Astrocyte of the hippocampus (primary cell): ENCODE results near the gene CEP192.
"Not testable (repeated sequence)": the region's sequence is repeated elsewhere in the genome, so short reads cannot be mapped to it uniquely, and the experiment has no call there.

Experiments used
- DNase-seq: peaks from one replicate; pipeline ENCODE4 v3.0.0; 2011; ENCODE audit warnings: low read depth, low spot score

The CEP192 gene

DNA sequence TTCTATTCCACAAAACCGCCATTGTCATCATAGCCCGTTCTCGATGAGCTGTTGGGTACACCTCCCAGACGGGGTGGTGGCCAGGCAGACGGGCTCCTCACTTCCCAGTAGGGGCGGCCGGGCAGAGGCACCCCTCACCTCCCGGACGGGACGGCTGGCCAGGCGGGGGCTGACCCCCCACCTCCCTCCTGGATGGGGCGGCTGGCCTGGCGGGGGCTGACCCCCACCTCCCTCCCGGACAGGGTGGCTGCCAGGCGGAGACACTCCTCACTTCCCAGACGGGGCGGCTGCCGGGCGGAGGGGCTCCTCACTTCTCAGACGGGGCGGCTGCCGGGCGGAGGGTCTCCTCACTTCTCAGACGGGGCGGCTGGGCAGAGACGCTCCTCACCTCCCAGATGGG, 106.9 kb downstream of the CEP192 start:
- DNase-seq, result not testable (repeated sequence)

DNA sequence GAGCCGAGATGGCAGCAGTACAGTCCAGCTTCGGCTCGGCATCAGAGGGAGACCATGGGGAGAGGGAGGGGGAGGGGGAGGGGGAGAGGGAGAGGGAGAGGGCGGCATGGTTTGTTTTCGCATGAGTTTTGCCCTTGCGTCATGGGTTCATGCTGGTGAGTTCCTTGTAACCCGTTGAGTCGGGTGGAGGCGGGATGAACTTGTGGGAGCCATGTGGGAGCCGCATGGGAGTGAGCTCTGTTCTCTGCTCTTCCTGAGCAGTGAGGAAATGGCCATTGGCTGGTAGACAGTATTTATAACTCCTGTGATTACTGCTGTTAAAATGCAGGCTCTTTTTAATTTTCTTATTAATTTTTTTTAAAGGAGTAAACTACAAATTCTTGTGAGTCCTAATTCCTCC, 108.0 kb downstream of the CEP192 start:
- no peak for DNase-seq

DNA sequence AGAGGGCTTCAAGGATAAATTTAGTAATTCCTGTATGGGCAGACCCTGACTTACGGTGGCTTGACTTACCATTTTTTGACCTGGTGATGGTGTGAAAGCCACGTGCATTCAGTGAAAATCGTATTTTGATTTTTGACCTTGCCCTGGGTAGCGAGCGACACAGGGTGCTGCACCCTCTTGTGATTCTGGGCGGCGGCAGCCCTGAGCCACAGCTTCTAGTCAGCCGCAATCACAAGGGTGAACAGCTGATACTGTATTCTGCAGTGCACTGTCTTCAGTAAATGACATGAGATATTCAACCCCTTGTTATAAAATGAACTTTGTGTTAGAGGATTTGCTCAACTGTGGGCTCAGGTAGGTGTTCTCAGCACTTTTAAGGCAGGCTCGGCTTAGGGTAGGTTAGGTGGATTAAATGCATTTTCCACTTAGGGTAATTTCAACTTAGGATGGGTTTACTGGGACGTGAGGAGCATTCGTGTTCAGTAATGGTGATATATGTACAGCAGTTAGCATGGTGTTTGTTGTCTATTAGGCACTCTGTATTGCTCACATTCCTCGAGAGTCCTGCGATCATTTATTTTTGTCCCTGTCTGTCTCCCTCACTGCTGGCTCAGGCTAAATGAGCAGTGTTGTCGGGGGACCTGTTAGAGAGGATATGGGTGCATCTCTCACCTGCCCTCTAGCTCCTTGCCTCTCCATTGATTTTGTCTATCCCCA, 109.9 kb downstream of the CEP192 start:
- no peak for DNase-seq

DNA sequence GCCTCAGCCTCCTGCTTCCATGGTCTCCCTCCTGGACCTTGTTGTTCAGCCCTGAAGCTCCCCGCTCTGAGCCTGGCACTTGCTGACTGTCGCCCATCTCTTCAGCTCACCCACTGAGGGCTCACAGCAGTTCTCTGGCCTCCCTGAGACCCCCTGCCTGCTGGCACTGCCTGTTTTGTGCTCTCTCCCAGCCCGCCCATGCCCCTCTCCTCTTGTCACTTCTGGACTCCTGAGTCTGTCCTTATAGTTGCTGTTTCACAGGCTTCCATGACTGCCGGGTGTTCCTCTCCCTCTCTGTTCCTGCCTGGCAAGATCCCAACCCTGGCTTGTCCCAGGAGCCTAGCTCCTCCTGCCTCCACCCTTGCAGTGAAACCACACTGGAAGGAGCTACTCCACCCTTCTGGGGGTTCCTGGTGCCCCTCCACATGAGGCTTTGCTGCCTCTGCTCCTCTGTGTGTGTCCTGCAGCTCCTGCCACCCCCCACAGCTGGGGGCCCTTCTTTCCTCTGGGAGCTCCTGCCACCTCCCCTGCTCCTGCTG, 110.6 kb downstream of the CEP192 start:
- no peak for DNase-seq

DNA sequence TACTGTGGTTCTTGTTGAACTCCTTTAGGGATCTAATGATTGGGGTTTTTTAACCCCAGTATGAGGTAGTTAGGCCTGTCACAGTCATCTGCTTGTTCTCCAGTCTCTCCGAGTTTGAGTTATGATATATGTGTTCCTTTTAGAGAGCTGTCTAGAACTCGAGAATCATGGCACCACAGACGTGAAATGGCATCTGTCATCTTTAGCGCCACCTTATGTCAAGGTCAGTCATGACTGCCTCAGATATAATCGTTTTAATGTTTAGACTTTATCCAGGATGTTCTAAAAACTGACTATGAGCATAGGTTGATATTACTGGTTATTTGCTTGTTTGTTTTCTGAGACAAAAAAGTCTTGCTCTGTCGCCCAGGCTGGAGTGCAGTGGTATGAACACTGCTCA, 112.2 kb downstream of the CEP192 start:
- no peak for DNase-seq

DNA sequence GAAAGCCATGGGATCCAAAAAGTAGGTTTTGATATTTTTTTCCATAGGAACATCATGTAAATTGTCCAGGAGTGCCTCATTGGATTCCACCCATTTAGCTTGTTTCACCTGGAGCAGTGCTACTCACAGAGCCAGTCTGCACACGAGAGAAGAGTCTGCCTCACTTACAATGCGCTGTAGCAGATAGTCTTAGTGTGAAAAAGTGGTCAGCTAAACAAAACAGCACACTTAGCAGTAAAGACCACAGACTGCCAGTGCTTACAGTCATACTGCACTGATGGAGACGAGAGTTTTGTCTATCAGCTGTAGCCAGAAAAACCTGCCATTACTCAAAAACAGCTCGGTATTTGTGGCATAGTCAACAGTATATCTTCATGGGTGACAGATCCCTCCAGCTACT, 113.9 kb downstream of the CEP192 start:
- DNase-seq, result no peak

DNA sequence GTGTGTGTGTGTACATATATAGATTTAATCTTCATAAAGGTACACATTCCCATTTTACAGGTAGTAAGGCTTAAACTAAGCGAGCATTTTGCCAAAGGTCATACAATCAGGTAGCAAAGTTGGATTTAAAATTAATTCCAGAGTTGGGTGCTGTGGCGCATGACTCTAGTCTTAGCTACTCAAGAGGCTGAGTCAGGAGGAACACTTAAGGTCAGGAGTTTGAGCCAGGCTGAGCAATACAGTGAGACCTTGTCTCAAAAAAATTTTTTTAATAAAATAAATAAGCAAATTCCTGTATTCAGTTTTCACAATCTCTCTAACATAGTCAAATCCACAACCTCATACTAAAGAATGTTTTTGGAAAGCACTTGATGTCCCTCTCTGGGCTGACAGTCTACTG, 115.9 kb downstream of the CEP192 start:
- no peak for DNase-seq

DNA sequence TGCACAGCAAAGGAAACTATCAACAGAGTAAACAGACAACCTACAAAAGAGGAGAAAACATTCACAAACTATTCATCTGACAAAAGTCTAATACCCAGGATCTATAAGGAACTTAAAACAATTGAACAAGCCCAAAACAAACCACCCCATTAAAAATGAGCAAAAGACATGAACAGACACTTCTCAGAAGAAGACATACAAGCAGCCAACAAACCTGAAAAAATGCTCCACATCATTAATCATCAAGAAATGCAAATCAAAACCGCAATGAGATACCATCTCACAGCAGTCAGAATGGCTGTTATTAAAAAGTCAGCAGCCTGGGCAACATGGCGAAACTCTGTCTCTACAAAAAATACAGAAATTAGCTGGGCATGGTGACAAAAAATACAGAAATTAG, 117.2 kb downstream of the CEP192 start:
- DNase-seq, result no peak

DNA sequence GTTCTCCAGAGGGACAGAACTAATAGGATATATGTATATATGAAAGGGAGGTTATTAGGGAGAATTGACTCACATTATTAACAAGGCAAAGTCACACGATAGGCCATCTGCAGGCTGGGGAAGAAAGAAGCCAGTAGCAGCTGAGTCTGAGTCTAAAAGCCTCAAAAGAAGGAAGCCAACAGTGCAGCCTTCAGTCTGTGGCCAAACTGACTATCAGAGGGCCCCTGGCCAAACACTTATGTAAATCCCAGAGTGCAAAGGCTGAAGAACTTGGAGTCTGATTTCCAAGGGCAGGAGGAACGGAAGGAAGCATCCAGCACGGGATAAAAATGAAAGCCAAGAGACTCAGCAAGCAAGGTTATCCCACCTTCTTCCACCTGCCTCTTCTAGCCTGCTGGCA, 119.4 kb downstream of the CEP192 start:
- no peak for DNase-seq

DNA sequence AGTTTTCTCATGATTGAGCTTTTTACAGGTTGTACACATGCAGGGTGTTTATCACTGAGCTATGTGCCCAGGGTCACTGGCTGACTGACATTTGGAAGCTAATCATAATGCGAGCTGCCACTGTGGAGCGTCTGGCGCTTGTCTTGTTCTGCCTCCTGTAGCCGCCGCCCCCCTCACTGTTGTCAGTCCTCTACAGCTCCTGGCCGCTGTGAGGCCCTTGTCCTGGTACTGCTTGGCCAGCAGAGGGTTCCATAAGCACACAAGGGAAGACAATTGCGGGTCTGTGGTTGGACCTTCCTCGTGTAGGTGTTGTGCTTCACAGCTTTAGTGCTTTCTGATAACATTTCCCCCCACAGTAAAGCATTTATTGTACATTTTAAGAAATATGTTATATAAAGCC, 121.8 kb downstream of the CEP192 start:
- DNase-seq, result peak; percentile 87

DNA sequence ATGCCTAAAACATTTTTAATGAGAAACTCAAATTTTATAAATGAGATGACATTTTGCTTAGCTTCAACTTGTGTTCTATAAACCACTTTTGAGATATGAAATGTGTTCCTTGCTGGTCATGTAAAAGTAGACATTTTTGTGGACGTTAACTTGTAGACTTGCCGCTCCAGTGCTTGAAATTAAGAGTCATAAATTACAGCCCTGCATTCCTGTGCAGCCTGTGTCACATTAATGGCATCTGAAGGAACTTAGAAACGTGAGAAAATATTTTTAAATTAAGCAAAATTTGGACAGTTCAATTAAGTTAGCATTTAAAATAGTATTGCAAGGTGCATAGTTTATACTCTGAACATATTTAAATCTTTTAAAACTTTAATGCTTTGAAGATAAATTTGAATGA, 129.1 kb downstream of the CEP192 start:
- DNase-seq, result peak; percentile 70

DNA sequence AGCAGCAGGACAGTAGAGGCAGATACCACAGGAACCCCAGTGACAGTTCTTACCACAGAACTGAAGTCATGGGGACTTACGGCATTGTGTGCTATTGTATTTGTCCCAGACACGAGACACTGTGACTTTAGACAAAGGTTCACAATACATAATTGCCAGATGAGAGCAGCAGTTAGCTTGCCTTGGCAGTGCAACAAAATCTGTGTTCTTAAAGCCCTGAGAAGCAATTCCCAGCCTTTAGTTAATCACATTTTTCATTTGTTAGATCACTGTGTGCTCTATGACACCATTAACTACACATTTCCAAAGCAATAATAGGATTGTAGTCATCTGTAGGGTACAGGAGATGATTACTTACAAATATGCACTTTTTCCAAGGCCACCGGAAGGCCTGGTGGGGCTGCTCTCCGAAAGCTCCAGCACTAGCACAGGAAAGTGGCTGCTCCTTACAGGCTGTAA, 129.8 kb downstream of the CEP192 start:
- peak; percentile 93 for DNase-seq

DNA sequence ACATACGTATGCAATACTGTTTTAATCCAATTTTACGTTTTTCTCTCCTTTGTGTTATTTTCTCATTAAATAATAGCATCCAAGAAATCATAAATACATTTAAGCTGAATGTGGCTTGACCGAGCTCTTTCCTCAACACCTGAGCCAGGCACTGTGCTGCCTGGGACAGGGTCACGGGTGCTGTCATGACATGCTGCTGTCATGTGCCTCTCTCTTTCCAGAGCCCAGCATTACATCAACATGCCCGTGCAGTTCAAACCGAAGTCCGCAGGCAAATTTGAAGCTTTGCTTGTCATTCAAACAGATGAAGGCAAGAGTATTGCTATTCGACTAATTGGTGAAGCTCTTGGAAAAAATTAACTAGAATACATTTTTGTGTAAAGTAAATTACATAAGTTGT, 133.2 kb downstream of the CEP192 start:
- DNase-seq, result no peak

DNA sequence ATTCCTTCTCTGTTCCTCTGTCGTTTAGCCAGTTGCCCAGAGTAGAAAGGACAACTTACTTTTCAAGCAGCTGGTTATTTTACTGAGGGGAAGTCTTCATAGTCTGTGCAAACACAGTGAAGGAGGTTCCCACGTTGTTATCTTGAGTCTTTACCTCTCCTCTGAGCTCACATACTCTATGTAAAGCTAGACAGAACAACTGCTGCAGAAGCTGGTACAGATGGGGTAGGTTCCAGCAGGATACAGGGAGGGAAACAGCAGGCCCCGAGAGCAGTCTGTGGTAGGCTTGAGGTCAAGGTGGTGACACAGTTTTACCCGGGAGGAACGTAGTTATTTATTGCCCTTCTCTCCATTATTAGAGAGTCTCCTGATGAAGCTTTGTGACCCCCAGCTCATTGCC, 134.0 kb downstream of the CEP192 start:
- no peak for DNase-seq

DNA sequence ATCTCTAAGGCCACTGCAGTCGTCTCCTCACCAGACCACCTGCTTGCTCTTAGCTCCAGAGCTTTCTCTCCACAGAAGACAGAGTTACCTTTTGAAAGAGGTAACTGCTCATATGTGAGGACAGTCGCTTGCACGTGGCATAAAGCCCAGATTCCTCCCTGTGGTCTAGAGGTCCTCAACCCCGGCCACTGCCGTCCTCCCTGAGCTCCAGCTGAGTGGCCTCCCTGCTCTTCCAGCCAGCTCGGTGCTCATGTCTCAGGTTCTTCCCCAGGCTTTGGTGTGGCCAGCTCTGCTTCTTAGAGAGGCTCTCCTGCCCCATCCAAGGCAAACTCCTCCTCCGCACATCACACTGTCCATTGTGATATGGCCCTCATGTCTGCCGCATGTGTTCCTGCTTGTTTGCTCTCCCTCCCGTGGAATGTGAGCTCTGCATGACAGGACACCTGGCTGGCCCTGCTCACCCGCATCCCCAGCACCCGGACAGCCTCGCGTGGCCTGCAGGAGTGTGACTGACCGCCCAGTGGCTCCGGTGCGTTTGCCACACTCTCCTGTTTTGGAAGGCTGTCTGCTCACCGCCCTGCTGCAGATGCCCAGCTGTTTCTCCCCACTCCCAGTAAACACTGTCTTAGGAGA, 135.9 kb downstream of the CEP192 start:
- DNase-seq, result no peak

DNA sequence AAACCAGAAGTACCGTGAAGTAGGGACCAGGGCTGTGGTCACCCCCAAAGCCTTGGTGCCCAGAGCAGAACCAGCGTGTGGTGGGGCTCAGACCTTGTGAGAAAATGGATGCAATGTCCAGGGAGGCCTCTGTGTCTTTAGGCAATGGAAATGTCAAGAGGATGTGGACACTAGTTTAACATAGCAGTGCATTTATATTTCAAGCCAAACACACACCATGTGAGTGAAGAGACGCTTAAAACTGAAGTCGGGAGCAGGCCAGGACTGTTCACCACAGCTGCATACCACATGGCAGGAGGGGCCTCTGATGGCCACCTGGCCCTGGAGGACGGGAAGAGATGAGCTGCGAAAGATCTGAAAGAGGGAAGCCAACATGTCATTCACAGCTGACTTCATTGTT, 140.1 kb downstream of the CEP192 start:
- no peak for DNase-seq

DNA sequence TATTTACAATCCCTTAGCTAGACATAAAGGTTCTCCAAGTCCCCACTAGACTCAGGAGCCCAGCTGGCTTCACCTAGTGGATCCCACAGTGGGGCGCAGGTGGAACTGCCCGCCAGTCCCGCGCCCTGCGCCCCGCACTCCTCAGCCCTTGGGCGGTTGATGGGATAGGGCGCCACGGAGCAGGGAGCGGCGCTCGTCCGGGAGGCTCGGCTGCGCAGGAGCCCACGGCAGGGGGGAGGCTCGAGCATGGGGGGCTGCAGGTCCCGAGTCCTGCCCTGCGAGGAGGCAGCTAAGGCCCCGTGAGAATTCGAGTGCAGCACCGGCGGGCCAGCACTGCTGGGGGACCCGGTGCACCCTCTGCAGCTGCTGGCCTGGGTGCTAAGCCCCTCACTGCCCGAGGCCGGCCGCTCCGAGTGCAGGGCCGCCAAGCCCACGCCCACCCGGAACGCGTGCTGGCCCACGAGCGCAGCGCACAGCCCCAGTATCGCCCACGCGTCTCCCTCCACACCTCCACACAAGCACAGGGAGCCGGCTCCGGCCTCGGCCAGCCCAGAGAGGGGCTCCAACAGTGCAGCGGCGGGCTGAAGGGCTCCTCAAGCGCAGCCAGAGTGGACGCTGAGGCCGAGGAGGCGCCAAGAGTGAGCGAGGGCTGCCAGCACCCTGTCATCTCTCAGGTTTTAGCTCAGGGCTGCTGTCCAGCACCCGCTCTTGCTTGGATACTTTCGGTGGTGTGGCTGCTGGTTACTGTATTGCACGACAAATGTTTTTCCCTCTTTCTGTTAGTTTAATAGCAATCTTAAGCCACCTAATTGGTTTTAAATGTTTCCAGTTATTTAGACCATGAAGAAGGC, 143.6 kb downstream of the CEP192 start:
- DNase-seq, result peak; percentile 31

DNA sequence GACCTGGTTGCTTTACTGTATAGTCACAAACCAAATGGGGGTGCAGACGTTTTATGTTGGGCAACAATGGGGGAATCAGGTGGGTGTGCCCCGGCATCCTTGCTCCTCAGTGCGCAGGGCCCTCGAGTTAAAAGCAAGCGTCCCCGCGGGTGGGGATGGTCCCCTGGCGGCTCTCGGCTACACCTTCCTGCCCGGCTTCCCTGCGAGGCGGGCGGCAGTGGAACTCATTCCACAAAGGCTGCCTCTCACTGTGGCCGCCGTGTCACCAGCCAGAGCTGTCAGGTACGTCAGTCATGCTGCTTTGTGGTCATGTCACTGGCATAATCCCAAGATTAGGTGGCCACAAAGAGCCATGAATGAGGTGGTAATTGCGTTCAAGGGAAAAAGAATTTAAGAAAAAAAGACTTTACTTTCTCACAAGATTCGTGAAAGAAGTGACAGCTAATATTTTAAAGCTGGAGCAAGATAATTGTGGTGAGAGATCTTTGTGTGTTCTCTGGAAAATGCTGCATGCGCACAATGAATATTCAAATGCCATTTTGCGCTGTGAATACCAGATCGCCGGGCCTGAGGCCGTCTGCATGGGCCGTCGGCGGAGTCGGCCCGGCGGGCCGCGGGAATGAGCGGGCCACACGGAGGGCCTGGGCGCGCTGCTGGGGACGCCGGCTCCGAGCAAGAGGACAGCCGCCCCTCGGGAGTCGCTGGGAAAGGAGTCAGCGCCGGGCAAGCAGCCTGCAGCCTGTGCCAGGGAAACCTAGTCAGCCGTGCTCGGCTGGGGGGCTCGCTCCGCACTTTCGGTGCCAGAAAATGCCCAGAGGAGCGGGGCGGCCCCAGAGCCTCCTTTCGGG, 145.1 kb downstream of the CEP192 start:
- DNase-seq, result peak; percentile 94

DNA sequence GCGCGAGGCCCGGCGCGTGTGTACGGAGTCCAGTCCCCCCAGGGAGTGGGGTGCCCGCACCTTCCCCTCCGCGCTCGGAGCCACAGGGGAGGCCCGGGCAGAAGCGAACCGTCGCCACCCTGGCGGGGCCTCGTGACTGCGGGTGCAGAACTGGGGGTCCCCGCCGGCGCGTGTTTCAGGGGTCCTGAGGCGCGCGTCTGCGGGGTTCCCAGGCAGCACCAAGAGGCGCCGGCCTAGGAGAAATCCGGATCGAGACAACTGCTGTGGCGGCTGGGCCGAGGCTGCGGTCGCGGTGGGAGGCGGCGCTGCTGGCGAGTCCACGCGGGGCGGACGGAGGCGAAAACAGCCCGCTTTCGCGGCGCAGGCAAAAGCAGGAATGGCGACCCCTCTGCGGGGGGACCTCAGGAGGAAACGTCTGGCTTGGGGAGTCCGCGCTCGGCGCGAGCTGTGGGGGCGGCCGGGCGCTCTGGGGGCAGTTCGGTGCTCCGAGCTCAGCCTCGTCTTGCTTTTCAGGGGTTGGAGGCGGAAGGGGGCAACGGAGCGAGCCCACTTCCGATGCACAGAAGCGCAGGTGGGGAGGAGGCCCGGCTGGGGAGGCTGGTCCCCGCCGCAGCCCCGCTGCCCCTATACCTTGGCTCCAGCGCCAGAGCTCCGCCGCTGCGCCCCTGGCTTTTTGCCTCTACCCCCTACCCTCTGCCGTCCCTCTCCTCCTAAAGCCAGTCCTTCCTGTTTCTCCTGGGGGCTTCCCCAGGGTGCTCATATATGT, 145.9 kb downstream of the CEP192 start:
- DNase-seq, result peak; percentile 73

DNA sequence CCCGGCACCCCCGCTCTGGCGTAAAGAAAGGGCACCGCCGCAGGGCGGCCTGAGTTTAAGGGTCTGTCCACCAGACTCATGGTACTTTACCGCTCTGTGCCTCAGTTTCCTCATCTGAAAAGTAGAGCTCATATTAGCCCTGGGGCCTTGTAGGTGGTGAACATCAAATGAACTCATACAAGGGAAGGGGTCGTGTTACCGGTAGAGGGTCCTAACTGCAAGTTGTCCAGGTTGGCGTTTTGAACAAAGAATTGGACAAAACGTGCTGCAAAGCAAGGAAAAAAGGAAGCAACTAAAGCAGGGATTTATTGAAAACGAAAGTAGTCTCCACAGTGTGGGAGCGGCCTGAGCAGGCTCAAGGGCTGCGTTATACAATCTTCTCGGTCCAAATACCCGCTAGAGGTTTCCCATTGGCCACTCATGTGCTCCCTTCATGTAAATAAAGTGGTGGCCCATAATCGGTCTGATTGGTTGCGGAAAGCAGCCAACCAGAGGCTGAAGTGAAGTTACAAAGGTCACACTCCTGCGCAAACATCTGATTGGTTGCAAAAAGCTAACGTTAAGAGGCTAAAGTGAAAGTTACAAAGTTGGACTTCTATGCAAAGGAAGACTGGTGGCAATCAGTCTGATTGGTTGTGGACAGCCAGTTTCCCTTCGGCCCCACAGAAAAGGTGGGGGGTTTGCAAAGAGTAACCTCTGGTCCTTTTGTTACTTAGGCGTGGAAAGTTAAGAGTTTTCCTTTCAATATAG, 146.7 kb downstream of the CEP192 start:
- no peak for DNase-seq
